ENCODE results near the gene GLYATL1.

GRCh38 chr11:58923300-58923788 lies 15.9 kb upstream of the GLYATL1 start:
- TF ChIP-seq ZFP36 (IDR thresholded peaks at IDR 0.05; ENCODE audit: borderline replicate concordance, partially characterized antibody) (no peak), POLR2A (IDR thresholded peaks at IDR 0.05; ENCODE audit: low read length) (no peak), RNF2 (IDR thresholded peaks at IDR 0.05; ENCODE audit: borderline replicate concordance, low read depth) (no peak), SMC3 (IDR thresholded peaks at IDR 0.05) (no peak), REST (IDR thresholded peaks at IDR 0.05) (no peak), SREBF2 (IDR thresholded peaks at IDR 0.05) (no peak), MAZ (IDR thresholded peaks at IDR 0.05; ENCODE audit: borderline replicate concordance, low read depth, low read length) (no peak), JUN (IDR thresholded peaks at IDR 0.05) (no peak), JUNB (IDR thresholded peaks at IDR 0.05) (no peak), BHLHE40 (IDR thresholded peaks at IDR 0.05; ENCODE audit: low read depth, low read length) (no peak), PHF8 (IDR thresholded peaks at IDR 0.05; ENCODE audit: borderline replicate concordance, low read depth) (no peak), MYC (IDR thresholded peaks at IDR 0.05; ENCODE audit: borderline replicate concordance, low read length) (no peak)
- TF ChIP-seq, protein P1, sequence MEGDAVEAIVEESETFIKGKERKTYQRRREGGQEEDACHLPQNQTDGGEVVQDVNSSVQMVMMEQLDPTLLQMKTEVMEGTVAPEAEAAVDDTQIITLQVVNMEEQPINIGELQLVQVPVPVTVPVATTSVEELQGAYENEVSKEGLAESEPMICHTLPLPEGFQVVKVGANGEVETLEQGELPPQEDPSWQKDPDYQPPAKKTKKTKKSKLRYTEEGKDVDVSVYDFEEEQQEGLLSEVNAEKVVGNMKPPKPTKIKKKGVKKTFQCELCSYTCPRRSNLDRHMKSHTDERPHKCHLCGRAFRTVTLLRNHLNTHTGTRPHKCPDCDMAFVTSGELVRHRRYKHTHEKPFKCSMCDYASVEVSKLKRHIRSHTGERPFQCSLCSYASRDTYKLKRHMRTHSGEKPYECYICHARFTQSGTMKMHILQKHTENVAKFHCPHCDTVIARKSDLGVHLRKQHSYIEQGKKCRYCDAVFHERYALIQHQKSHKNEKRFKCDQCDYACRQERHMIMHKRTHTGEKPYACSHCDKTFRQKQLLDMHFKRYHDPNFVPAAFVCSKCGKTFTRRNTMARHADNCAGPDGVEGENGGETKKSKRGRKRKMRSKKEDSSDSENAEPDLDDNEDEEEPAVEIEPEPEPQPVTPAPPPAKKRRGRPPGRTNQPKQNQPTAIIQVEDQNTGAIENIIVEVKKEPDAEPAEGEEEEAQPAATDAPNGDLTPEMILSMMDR (IDR thresholded peaks at IDR 0.05): peak; percentile 43
- TF ChIP-seq, protein P2, sequence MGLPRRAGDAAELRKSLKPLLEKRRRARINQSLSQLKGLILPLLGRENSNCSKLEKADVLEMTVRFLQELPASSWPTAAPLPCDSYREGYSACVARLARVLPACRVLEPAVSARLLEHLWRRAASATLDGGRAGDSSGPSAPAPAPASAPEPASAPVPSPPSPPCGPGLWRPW (IDR thresholded peaks at IDR 0.05): no peak

Data from A549 (cell line).